Activated naive CD8-positive, alpha-beta T cell treated with anti-CD3 and anti-CD28 coated beads, Interleukin-2, amount 50 U/mL, for 16 hours (primary cell): ENCODE results near the gene SPTSSA.
"Not testable (repeated sequence)": the region's sequence is repeated elsewhere in the genome, so short reads cannot be mapped to it uniquely, and the experiment has no call there.

Experiments used
- DNase-seq: peaks from one replicate; pipeline ENCODE4 v3.0.0-alpha.2; 2020; ENCODE audit warnings: low read depth, low spot score

SPTSSA gene

GRCh38 chr14:34472706-34473279, 10.8 kb upstream of the SPTSSA start:
- no peak for DNase-seq

- DNase-seq, result no peak
Observed at GRCh38 chr14:34470319-34470718, 8.3 kb upstream of the SPTSSA start.

GRCh38 chr14:34466691-34467090, 4.7 kb upstream of the SPTSSA start:
- no peak for DNase-seq

DNA sequence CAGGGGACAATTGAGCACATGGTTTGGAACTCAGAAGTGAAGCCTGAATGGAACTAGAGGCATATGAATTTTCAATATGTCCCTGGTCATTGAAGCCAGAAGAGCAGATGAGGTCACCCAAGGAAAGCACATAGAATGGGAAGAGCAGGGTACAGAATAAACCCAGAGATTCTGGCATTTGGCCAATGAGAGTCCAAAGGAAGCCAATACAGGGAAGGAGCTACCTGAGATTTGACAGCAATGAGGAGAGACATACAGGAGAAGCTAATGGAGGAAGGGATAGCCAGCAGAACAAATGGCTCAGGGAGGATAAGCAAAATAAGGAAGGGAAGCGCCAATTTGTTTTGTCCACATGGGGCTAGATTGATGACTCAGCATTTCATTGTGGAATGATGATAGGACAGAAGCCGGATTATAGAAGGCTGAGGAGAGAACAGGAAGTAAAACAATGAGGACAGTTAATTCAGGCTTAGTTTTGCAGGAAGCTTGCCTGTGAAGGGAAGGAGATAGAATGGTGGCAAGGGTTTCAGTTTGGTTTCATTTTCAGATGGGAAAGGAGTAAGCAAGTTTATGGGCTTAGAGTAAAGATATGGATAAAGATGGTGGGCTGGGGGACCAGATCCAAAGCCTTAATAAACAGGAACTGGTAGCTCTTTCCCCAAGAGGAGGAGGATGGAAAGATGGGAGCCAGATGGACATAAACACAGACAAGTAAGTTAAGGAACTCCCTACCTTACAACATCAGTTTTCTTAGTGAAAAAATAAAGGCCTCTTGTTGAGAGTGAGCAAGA, 3.2 kb upstream of the SPTSSA start:
- no peak for DNase-seq

DNA sequence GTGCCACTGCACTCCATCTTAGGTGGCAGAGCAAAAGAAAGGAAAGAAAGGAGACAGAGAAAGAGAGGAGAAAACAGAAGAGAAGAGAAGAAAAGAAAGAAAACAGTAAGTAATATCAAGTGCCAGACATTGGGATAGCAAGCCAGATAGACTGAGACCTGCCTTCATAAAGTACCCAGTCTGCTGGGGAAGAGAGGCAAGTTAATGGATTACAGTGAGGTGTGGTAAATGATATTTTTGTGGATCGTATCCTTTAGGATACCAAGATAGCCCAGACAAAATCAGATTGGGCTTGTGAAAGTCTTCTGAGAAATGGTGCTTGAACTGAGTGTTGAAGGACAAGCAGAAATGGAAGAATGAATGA, 1.5 kb upstream of the SPTSSA start:
- no peak for DNase-seq

- DNase-seq, result no peak
Observed at GRCh38 chr14:34461334-34462131, 507 bp downstream of the SPTSSA start.

DNA sequence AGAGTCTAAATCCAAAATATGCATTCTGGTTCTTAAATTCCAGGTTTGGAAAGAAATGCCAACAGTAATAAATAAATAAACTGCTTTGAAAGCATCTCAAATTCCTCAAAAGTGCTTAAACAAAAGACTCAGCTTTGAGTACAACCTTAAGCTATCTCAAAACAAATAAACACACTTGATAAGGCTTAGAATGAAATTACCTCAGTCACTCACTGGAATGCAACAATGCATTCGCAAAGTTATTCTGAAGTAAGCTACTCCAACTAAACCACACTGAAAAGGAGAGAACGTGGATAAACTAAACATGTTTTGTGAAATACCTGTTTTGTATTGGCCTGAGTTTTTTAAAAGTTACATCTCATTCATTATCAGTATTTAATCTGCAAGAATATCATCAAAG, 1.2 kb downstream of the SPTSSA start:
- DNase-seq, result no peak

DNA sequence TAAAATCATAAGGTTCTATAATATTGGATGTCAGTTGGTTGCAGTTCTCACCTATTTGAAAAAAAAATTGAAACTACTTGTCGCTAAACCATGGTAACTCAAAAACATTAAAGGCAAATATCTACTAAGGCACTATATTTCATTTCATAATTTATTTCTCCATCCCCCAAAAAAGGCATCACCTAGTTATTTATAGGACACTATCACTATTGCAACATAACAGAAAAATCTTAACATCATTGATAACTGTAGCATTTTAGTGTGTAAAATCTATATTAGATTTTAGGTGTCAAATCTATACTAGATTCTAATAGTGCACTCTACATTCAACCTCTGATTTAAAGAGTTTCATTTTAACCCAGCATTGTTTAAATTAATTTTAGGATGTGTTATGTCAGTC, 1.7 kb downstream of the SPTSSA start:
- no peak for DNase-seq

DNA sequence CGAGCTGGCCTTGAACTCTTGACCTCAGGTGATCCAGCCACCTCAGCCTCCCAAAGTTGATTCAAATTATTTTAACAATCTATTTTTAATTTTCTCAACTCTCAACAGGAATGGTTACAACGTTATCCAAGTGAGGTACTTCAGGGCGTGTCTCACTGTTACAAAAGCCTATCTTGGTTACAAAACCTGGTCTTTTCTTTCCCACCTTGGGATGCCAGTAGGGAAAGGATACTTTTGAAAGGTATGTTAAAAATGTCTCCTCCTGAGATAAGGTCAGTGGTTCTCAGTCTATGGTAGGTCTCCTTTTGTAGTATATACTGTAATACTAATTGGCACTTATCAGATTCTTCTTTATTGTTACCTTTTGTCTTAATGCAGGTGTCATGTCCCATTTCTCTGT, 4.9 kb downstream of the SPTSSA start:
- no peak for DNase-seq

DNA sequence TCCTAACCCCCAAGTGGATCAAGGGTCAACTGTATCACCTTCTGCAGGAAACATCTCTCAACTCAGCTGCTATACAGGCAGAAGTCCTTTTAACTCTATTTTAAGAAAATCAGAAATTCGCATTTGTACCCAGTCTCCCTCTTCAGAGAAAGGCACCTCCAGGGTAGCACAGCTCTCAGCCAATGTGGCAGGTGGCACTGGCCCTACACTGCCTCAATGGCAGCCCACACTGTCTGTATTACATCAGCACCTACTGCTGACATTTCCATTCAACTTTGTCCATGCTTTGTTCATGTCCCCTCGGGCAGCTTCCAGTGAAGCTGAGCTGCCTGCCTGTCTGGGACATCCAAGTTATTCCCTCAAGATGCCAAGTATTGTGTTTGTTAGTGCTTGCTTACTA, 8.8 kb downstream of the SPTSSA start:
- DNase-seq, result no peak

GRCh38 chr14:34452258-34452822, 9.7 kb downstream of the SPTSSA start:
- DNase-seq, result no peak

- no peak for DNase-seq
Observed at GRCh38 chr14:34450958-34451357, 11.1 kb downstream of the SPTSSA start.

DNA sequence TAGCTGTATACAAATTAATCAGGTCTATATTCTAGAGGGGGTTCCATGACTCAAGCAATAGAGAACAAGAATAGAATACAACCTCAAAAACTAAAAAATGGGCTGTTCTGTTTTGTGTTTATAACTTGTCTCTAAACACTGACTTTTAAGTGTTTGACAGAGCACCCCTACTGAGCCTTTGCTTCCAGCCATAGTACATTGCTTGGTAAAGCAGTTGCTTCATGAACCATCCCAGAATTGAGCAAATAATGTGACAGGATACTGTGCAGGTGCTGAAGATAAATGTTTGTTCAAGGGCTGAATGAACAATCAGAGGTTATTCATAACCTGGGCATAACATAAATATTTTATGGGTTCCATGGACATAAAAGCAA, 11.5 kb downstream of the SPTSSA start:
- no peak for DNase-seq

DNA sequence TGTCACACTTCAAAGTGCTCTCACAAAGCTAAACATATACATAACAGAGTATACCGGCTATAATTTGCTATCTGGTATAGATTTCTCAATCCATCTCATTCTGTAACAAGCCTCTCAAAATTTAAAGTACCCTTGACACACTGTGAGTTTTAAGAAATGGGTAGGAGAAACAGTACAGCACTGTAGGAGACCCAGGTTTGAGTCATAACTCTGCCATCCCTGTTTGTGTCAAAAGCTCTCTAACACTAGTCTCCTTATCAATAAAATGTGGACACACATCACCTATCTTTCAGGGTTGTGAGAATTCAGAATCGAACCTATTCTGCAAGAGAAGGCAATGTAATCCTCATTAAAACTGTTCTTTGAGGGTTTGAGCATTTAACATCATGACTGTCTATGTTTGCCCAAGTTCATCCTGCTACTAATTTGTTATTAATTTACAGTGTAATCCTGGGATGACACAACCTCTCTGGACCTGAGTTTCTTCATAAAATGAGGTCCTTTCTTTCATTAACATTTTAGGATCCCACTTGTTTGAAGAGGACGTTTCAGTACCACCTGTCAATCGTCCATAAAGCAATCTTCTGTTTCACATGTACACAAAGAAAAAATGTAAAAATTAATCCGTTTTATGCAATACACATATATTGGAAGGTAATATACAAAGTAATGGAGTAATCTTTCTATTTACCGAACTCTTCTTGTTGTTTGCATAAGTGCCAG, 12.1 kb downstream of the SPTSSA start:
- no peak for DNase-seq

DNA sequence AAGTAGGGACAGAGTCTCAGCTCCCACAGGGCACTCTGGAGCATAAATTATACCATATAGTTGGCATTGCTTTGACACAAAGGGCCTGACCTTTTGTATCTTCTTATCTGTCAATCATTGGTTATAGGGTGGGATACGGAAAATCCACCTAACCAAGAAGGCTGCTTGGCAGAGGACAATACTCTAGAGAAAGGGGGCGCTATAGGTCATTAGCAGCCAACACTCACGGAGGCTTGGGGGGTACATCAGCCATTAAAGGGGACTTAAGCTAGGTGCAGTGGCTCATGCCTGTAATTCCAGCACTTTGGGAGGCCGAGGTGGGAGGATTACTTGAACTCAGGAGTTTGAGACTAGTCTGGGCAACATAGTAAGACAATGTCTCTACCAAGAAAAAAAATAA, 22.9 kb downstream of the SPTSSA start:
- no peak for DNase-seq

DNA sequence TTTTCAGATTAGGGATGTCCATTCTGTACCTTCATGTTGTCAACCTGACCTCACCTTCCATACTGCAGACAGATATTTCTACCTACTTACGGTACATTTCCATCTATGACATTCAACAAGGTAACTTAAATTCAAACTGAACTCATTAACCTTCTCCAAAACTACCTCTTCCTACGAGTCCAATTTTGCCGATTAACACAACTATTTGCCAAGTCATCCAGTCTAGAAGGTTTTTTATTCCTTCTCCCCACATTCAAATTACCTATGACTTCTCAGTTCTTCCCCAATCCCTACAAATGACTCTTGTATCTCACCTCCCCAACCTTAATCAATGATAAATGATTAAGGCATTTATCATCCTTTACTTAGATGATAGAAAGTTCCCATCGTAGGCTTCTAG, 23.6 kb downstream of the SPTSSA start:
- no peak for DNase-seq

DNA sequence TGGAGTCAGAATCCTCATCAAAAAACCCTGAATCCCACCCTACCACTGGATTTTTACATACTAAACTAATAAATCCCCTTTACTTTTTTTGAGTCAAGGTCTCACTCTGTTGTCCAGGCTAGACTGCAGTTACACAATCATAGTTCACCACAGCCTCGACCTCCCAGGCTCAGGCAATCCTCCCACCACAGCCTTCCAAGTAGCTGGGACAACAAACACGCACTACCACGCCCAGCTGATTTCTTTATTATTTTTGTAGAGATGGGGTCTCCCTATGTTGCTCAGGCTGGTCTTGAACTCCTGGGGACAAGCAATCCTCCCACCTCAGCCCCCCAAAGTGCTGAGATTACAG, 24.3 kb downstream of the SPTSSA start:
- DNase-seq, result no peak

DNA sequence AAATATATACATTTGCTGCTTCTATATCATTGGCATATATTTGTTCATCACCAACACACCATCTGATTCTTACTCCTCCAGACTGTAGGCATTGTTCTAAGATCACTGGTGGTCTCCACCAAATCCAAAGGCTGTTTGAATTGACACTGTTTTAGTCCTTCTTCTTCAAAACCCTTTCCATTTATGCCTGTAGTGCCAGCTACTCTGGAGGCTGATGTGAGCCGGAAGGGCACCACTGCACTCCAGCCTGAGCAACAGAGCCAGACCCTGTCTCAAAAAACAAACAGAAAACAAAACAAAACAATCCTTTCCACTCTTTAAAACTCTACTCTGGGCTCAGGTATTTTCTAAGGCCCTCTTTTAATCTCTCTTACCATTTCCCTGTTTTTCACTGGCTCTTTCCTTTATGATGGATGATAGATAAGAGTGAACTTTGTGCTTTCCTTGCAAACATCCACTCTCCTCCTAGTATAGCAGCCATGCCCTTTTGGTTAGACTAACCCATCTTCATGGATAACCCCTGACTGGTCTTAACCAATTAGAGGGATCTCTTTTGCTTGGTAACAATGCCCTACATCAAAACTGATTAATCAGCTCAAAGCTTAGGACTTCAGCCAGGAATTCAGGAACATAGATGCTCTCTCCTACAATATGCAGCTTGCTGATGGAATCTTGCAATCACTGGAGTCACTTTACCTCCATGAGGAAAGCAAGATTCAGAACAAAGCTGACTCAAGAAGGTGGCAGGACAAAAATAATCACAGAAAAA, 24.9 kb downstream of the SPTSSA start:
- DNase-seq, result no peak

GRCh38 chr14:34436118-34436905, 25.7 kb downstream of the SPTSSA start:
- no peak for DNase-seq

GRCh38 chr14:34433957-34434356, 28.1 kb downstream of the SPTSSA start:
- no peak for DNase-seq

GRCh38 chr14:34428102-34428466, 34.0 kb downstream of the SPTSSA start:
- not testable (repeated sequence) for DNase-seq
